Smooth muscle cell (in vitro differentiated cells): ENCODE measurements around the gene METTL6. TPM values are rescaled to one million over a fixed set of nuclear protein-coding genes. Genes with fewer than 3 reads are reported as not detected.

Source experiments
- DNase-seq: peaks from one replicate; lab custom pipeline; 2025; ENCODE audit not compliant: unreplicated experiment; lab: John Stamatoyannopoulos, UW
- H2AFZ ChIP-seq: fragments of 200-600 bp; sonication (generic); 2 replicates; pipeline ENCODE4 v1.6.0; 2016; ENCODE audit warnings: antibody characterized with exemption, low read depth, mild to moderate bottlenecking
- H3F3A ChIP-seq: fragments of 200-600 bp; sonication (generic); 2 replicates; pipeline ENCODE4 v1.6.0; 2017; ENCODE audit warnings: antibody characterized with exemption, low read depth
- H3K27ac ChIP-seq: fragments of 200-600 bp; sonication (generic); 2 replicates; pipeline ENCODE4 v1.5.1; 2016; ENCODE audit warnings: low read depth, mild to moderate bottlenecking
- H3K27me3 ChIP-seq: fragments of 200-600 bp; sonication (generic); 2 replicates; pipeline ENCODE4 v1.6.1; 2016; ENCODE audit warnings: low read depth, mild to moderate bottlenecking
- H3K36me3 ChIP-seq: fragments of 200-600 bp; sonication (generic); 2 replicates; pipeline ENCODE4 v1.5.1; 2016; ENCODE audit warnings: low read depth
- H3K4me1 ChIP-seq: fragments of 200-600 bp; sonication (generic); 2 replicates; pipeline ENCODE4 v1.5.1; 2016; ENCODE audit warnings: low read depth
- H3K4me2 ChIP-seq: fragments of 200-600 bp; sonication (generic); 2 replicates; pipeline ENCODE4 v1.6.0; 2016; ENCODE audit warnings: mild to moderate bottlenecking
- H3K4me3 ChIP-seq: fragments of 200-600 bp; sonication (generic); 2 replicates; pipeline ENCODE4 v1.5.1; 2016; ENCODE audit warnings: mild to moderate bottlenecking
- H3K79me2 ChIP-seq: fragments of 200-600 bp; sonication (generic); 2 replicates; pipeline ENCODE4 v1.6.0; 2016; ENCODE audit warnings: low read depth, mild to moderate bottlenecking
- H3K9ac ChIP-seq: fragments of 200-600 bp; sonication (generic); 2 replicates; pipeline ENCODE4 v1.6.0; 2016; ENCODE audit warnings: low read depth
- H3K9me3 ChIP-seq: fragments of 200-600 bp; sonication (generic); replicated peaks from 2 replicates; pipeline ENCODE4 v1.5.1; 2016; ENCODE audit warnings: low read depth
- H4K20me1 ChIP-seq: fragments of 200-600 bp; sonication (generic); 2 replicates; pipeline ENCODE4 v1.6.0; 2016; ENCODE audit warnings: low read depth
- WGBS: methylation state at CpG from one replicate; pipeline ENCODE4 v1.1.7; 2016; ENCODE audit warnings: low lambda C conversion rate; 5-methylcytosine and 5-hydroxymethylcytosine counted together
- polyA plus RNA-seq: library from polyadenylated mRNA; unstranded; fragments of >200 nt; fragmentation: Nextera tagmentation; extraction: Ambion mirVana; gene quantifications from 2 replicates; pipeline ENCODE4 v1.2.1, GENCODE V29; 2016
- total RNA-seq: library from RNA; depleted of rRNA; stranded (reverse); fragments of >200 nt; gene quantifications from 2 replicates; pipeline ENCODE4 v1.2.3, GENCODE V29; 2014
- TF ChIP-seq, protein P1 (sequence below): fragments of 200-600 bp; sonication (generic); IDR thresholded peaks from 2 replicates; pipeline ENCODE4 v1.5.1; 2017; ENCODE audit warnings: borderline replicate concordance, mild to moderate bottlenecking, antibody characterized with exemption; ENCODE audit not compliant: insufficient read depth, poor library complexity, severe bottlenecking

Gene METTL6
- total and polyA plus RNA-seq, 2 experiments from 2014 or later: 16.0 to 37.3 TPM

DNA sequence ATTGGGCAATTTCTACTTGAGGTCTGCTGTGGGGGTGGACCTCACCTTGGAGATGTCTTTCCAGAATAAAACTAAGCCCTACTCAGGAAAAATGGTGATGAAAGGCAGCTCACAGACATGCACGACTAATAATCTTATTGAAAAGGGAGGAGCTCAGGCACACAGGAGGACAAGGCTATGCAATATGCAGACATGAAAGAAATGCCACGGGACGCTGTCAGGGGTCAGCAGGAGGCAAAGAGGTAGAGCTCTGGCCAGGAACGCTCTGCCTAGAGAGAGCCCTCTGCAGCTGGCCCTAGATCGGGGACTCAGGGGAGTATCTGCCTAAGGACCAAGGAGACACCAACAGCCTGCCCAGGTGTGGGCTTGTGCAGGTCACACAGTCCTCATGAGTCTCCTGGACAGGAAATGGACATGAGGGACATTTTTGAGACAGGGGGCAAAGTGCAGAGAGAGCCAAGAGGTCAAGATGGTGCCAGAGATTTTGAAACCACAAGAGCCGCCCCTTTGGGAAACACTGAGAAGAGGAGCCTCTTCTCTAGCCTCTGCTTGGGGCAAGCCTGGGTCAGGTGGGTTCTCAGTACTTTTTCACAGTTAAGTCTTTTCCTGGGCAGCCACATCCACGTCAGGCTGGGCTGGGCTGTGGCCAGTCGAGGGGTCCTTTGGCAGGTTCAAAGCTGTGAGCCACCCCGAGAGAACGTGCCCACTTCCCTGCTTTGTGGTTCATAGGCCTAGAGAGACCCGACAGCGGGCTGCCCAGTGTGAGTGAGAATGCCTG, 23.3 kb upstream of the METTL6 start:
- TF ChIP-seq, protein P1, sequence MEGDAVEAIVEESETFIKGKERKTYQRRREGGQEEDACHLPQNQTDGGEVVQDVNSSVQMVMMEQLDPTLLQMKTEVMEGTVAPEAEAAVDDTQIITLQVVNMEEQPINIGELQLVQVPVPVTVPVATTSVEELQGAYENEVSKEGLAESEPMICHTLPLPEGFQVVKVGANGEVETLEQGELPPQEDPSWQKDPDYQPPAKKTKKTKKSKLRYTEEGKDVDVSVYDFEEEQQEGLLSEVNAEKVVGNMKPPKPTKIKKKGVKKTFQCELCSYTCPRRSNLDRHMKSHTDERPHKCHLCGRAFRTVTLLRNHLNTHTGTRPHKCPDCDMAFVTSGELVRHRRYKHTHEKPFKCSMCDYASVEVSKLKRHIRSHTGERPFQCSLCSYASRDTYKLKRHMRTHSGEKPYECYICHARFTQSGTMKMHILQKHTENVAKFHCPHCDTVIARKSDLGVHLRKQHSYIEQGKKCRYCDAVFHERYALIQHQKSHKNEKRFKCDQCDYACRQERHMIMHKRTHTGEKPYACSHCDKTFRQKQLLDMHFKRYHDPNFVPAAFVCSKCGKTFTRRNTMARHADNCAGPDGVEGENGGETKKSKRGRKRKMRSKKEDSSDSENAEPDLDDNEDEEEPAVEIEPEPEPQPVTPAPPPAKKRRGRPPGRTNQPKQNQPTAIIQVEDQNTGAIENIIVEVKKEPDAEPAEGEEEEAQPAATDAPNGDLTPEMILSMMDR: no peak

DNA sequence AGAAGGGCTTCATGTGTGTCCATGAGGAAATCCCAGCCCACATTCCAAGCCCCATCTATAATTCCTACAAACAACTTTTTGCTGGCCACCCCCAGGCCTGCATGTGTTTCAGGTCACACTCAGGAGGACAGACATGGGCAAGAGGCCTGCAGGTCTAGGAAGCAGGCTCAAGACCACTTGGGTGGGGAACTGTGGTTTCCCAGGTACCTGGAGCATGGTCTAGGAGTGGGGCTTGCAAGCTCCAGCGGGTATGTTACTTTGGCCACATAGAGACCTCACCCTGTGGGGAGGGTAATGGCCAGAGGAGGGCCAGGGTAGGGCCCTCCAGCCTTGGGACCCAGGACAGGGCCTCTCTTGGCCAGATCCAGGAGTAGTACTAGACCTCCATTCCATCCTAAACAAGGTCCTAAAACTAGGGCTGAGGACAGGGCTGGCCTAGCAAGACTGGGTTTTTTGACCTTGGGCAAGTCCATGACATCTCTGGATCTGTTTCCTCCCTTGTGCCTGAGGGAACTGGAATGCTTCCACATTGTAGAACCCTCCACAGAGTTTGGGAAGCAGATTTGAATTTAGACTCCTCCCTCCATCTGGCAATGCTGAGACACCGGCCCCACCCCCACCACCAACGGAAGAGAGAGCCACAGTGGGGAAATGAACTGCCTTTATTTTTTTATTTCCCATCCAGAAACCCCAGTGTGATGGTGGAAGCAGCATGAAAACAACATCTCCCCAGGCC, 22.3 kb upstream of the METTL6 start:
- TF ChIP-seq, protein P1: no peak
- no peak for DNase-seq
- Histone ChIP-seq H2AFZ (no peak overlapping the region), H3K4me2 (no peak overlapping the region), H4K20me1 (no peaks in the 10 kb centered on the region), H3K4me1 (no peaks in the 10 kb centered on the region), H3K27ac (no peak overlapping the region), H3K9me3 (no peaks in the 10 kb centered on the region), H3F3A (no peaks in the 10 kb centered on the region), H3K79me2 (no peaks in the 10 kb centered on the region), H3K4me3 (no peak overlapping the region), H3K36me3 (no peaks in the 10 kb centered on the region), H3K9ac (no peak overlapping the region), H3K27me3 (no peaks in the 10 kb centered on the region)
- WGBS: 90% methylated on average over 3 of the region's 3 CpGs

More for the DNA sequence above, 23.3 kb upstream of the METTL6 start:
- Histone ChIP-seq H3K4me1 (no peaks in the 10 kb centered on the region), H3F3A (no peaks in the 10 kb centered on the region), H3K9me3 (no peaks in the 10 kb centered on the region), H3K27ac (no peak overlapping the region), H4K20me1 (no peaks in the 10 kb centered on the region), H3K9ac (no peak overlapping the region), H3K27me3 (no peaks in the 10 kb centered on the region), H2AFZ (no peak overlapping the region), H3K4me2 (no peak overlapping the region), H3K79me2 (no peaks in the 10 kb centered on the region), H3K36me3 (no peaks in the 10 kb centered on the region), H3K4me3 (no peak overlapping the region)
- no peak for DNase-seq
- WGBS: 95% methylated on average over 12 of the region's 12 CpGs

DNA sequence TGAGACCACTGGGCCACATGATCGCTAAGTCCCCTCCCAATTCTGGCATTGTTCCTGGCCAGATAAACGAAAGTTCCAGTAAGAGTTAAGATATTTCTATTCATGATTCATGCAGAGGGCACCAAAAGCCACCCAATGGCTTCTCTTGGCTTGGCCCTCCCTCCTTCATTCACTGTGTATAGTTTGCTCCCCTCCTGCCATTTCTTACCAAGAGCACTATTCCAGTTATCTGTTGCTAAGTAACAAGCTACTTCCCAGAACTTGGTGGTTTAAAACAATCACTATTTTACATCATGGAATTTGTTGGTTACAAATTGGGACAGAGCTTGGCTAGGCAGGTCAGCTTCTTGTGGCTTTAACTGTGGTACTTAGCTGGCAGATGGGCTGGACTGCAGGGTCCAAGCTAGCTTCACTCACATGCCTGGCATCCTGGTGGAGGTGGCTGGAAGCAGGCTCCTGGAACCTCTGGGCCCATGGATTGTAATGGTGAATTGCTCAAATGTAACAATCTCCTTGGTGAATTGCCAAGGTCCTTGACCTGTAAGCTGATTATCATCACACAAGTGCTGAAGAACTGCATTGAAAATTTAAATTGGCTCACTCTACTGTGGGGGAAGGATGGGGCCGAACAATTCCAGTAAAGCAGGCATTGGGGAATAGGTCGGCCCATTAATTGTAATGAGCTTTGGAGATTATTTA, 16.6 kb upstream of the METTL6 start:
- Histone ChIP-seq H3K79me2 (no peaks in the 10 kb centered on the region), H3K4me3 (no peak overlapping the region), H3K9me3 (no peaks in the 10 kb centered on the region), H3K27ac (no peak overlapping the region), H3K27me3 (no peaks in the 10 kb centered on the region), H3K4me1 (no peaks in the 10 kb centered on the region), H3F3A (no peaks in the 10 kb centered on the region), H4K20me1 (no peaks in the 10 kb centered on the region), H3K36me3 (peaks cover 17% of the 10 kb centered on the region), H2AFZ (no peak overlapping the region), H3K9ac (no peak overlapping the region), H3K4me2 (no peak overlapping the region)
- WGBS: 96% methylated on average over 4 of the region's 4 CpGs
- TF ChIP-seq, protein P1: no peak
- DNase-seq: no peak
